HG03342 (cell line): ENCODE measurements around the gene ADM2.
"Not testable (repeated sequence)": the region's sequence is repeated elsewhere in the genome, so short reads cannot be mapped to it uniquely, and the experiment has no call there.

Source experiments
- ATAC-seq: cut with Tn5 transposase; IDR thresholded peaks from one replicate; pipeline ENCODE4 v1.9.1; 2021; ENCODE audit warnings: mild to moderate bottlenecking, moderate library complexity; ENCODE audit not compliant: unreplicated experiment

Gene ADM2

DNA sequence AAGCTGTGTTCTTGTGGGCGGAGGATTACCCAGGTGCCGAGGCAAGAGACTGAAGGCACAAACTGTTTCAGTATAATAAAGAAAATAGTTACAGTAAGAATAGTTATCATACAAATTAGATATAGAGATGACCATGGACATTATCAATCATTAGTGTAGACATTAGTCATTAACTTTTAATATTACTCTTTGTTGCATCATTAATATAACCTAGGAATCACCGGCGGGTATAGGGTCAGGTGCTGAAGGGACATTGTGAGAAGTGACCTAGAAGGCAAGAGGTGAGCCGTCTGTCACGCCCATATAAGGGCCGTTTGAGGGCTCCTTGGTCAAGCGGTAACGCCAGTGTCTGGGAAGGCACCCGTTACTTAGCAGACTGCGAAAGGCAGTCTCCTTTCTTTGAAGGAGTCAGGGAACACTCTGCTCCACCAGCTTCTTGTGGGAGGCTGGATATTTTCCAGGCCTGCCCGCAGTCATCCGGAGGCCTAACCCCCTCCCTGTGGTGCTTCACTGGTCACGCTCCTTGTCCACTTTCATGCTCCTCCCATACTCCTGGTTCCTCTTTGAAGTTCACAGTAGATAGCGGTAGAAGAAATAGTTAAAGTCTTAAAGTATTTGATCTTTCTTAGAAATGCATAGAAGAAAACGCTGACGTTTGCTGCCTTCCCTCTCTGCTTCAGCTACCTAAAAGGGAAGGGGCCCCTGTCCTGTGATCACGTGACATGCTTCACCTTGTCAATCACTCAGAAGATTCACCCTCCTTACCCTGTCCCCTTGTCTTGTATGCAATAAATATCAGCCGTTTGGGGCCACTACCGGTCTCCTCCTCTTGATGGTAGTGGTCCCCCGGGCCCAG, 52.7 kb downstream of the ADM2 start:
- not testable (repeated sequence) for ATAC-seq

DNA sequence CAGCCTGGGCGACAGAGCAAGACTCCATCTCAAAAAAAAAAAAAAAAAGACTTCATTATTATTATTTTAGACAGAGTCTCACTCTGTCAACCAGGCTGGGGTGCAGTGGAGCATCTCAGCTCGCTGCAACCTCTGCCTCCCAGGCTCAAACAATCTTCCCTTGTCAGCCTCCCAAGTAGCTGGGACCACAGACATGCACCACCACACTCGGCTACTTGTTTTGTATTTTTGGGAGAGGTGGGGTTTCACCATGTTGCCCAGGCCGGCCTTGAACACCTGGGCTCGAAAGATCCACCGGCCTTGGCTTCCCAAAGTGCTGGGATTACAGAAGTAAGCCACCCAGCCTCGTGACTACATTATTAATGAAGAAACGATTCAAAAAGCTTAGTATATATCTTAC, 53.8 kb downstream of the ADM2 start:
- no peak for ATAC-seq
